ENCODE data around the gene SPECC1.
"Not testable (repeated sequence)": the region's sequence is repeated elsewhere in the genome, so short reads cannot be mapped to it uniquely, and the experiment has no call there.

DNA sequence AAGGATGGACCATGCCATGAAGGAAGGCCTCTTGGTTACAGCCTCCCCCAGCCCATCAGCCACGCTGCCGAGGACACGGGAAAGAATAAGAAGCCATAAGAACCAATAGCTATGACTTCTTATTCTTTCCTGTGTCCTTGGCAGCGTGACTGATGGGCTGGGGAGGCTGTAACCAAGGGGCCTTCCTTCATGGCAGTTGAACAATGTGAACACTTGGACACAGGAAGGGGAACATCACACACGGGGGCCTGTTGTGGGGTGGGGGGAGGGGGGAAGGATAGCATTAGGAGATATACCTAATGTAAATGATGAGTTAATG is 253.9 kb downstream of the SPECC1 start:
- TF ChIP-seq, protein P1, sequence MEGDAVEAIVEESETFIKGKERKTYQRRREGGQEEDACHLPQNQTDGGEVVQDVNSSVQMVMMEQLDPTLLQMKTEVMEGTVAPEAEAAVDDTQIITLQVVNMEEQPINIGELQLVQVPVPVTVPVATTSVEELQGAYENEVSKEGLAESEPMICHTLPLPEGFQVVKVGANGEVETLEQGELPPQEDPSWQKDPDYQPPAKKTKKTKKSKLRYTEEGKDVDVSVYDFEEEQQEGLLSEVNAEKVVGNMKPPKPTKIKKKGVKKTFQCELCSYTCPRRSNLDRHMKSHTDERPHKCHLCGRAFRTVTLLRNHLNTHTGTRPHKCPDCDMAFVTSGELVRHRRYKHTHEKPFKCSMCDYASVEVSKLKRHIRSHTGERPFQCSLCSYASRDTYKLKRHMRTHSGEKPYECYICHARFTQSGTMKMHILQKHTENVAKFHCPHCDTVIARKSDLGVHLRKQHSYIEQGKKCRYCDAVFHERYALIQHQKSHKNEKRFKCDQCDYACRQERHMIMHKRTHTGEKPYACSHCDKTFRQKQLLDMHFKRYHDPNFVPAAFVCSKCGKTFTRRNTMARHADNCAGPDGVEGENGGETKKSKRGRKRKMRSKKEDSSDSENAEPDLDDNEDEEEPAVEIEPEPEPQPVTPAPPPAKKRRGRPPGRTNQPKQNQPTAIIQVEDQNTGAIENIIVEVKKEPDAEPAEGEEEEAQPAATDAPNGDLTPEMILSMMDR (IDR thresholded peaks at IDR 0.05; ENCODE audit: low read depth, low read length), result not testable (repeated sequence)
- TF ChIP-seq POLR2A (IDR thresholded peaks at IDR 0.05; ENCODE audit: extremely low read depth, insufficient read length); MYC (IDR thresholded peaks at IDR 0.05; ENCODE audit: low read depth, low read length): not testable (repeated sequence)
- TF ChIP-seq, protein P2, sequence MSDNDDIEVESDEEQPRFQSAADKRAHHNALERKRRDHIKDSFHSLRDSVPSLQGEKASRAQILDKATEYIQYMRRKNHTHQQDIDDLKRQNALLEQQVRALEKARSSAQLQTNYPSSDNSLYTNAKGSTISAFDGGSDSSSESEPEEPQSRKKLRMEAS (IDR thresholded peaks at IDR 0.05; ENCODE audit: low read depth, low read length), result not testable (repeated sequence)

Data from NB4 (cell line).